ENCODE results near the gene PTPN22.

- no peak for TF ChIP-seq KLF1 (tag; IDR thresholded peaks at IDR 0.05)
- TF ChIP-seq REST (IDR thresholded peaks at IDR 0.05; ENCODE audit: borderline replicate concordance) = no peak
- no peak for TF ChIP-seq REST (CRISPR knock-in tag; IDR thresholded peaks at IDR 0.05; ENCODE audit: low read depth)
- no peak for TF ChIP-seq BCL6 (CRISPR knock-in tag; IDR thresholded peaks at IDR 0.05)
- TF ChIP-seq CTCF (IDR thresholded peaks at IDR 0.05 in 2 of 3, conservative IDR thresholded peaks at IDR 0.05 in 1 of 3; ENCODE audit: insufficient read depth in 2 of 3, low read depth in 1 of 3, low read length in 3 of 3) = no peak
- no peak for TF ChIP-seq EP300 (IDR thresholded peaks at IDR 0.05; ENCODE audit: low read length)
- no peak for TF ChIP-seq ZBTB26 (CRISPR knock-in tag; IDR thresholded peaks at IDR 0.05)
Observed at GRCh38 chr1:113876176-113876575, 4.7 kb upstream of the PTPN22 start.

Data from K562 (cell line).